Stimulated activated CD8-positive, alpha-beta memory T cell treated with anti-CD3 and anti-CD28 coated beads, Interleukin-7, amount 100 ng/mL, for 48 hours (primary cell): ENCODE results near the gene ARL9.
"Not testable (repeated sequence)": the region's sequence is repeated elsewhere in the genome, so short reads cannot be mapped to it uniquely, and the experiment has no call there.

Experiments used
- DNase-seq, 2 donors: peaks; one replicate each; pipeline ENCODE4 v3.0.0-alpha.2; 2020; ENCODE audit warnings: low read depth in 1 of 2; ENCODE audit errors: extremely low read depth in 1 of 2

The ARL9 gene

DNA sequence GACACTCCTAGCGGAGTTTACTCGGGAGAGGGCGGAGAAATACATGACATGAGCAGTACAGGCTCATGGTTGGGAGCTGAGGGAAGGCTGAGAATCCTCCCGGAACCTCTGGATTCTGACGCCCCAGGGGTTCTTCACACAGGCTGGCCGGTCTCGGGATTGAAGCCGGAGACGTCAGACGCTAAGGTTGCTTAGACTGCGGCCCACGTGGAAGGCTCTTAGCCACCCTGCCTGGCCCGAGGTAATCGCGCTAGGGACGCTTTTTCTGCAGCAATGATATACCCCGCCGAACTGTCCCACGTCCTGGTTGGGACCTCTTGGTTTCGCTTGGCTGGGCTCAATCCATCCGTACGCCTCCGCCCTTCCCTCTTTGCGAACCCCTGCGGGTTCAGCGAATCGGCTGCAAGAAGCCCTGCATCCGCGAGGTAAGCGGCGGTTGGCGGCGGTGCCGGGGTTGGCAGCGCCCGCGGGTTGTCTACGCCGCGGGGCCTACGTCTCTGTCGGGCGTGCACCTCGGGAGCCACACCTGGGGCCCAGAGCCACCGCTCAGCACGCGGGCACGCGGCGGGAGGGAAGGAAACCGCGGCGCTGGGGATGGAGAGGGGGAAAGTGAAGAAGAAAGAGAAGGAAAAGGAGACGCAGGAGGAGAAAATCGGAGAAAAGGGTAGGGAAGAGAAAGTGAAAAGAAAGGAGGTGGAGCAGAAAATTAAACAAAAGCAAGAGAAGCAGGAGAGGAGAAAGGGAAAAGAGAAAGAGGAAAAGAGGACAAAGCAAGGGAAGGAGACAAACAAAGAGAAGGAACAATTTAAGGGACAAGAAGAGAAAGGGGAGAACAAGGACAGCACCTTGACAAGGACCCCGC, at the start of gene ARL9:
Gene ARL9 (plus strand): TSS at position 523 of the 862 bp plus-strand sequence. CDS start 72 bp downstream, at position 595.
- peak; percentile 29 to 31 for DNase-seq

- no peak for DNase-seq
Observed at GRCh38 chr4:56460085-56460484, 45.5 kb upstream of the ARL9 start.

DNA sequence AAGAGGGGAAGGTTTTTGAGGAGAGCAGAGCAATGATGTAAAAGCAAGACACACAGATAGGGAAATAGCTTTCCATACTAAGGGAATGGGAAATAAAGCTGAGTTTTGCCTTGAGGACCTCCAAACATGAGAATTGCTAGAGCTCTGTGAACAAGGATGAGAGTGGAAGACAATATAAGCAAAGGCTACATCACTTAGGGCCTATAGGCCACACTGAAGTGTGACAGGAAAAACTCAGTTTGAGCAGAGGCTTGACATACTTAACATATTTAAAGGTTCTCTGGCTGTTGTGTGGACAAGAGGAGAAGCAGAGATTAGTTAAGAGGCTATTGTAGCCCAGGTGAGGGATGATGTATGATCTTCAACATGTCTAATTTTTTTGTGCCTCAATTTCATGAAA, 43.4 kb upstream of the ARL9 start:
- DNase-seq, result no peak

- DNase-seq, result no peak
Observed at GRCh38 chr4:56463711-56464110, 41.9 kb upstream of the ARL9 start.

DNA sequence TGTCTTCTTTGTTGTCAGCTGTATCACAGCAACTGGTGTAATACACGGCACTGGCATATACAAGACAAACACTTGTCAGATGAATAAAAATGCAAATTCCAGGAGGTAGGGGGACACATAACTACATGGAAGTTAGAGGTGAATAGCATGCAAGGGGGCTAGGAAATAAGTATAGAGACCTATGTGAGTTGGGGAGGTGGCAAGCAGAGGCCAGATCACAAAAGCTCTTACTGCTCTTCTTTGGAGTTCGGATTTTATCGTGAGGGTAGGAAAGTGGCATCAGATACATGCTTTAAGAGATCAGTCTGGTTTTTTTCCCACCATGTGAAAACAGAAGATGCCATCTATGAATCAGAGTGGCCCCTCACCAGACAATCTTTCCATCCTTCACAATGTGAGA, 41.0 kb upstream of the ARL9 start:
- no peak for DNase-seq

DNA sequence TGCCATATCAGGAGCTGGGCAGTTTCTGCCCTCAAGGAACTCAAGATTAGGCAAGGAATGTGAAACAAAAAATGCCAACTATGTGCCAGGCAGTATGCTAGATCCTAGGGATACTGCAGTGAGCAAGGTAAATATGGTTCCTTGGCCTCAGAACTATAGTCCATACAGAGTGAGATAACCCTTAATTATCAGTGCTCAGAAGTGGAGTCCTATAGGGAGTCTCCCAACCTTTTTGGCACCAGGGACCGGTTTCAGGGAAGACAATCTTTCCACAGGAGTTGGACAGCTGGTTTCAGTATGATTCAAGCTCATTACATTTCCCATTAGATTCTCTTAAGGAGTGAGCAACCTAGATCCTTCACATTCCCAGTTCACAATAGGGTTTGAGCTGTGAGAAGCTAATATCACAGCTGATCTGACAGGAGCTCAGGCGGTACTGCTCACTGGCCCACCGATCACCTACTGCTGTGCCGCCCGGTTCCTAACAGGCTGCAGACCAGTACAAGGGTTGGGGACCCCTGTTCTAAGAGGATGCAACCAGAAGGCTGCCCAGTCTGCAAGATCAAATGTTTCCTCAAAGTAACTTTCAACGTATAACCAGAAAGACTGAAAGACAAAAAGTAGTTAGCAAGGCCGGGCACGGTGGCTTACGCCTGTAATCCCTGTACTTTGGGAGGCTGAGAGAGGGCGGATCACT, 39.8 kb upstream of the ARL9 start:
- DNase-seq, result no peak

DNA sequence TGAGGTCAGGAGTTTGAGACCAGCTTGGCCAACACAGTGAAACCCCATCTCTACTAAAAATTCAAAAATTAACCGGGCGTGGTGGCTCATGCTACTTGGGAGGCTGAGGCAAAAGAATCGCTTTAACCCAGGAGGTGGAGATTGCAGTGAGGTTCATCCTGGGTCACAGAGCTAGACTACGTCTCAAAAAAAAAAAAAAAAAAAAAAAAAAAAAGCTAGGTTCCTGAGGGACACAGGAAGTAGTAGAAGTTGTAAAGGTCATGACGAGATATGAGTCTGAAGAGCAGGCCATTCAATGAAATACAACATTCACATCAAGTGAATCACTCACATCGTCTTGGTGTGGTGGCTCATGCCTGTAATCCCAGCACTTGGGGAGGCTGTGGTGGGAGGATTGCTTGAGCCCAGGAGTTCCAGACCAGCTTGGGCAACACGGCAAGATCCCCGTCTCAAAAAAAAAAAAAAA, 39.3 kb upstream of the ARL9 start:
- not testable (repeated sequence) for DNase-seq

- DNase-seq, result no peak
Observed at GRCh38 chr4:56466910-56467283, 38.7 kb upstream of the ARL9 start.

DNA sequence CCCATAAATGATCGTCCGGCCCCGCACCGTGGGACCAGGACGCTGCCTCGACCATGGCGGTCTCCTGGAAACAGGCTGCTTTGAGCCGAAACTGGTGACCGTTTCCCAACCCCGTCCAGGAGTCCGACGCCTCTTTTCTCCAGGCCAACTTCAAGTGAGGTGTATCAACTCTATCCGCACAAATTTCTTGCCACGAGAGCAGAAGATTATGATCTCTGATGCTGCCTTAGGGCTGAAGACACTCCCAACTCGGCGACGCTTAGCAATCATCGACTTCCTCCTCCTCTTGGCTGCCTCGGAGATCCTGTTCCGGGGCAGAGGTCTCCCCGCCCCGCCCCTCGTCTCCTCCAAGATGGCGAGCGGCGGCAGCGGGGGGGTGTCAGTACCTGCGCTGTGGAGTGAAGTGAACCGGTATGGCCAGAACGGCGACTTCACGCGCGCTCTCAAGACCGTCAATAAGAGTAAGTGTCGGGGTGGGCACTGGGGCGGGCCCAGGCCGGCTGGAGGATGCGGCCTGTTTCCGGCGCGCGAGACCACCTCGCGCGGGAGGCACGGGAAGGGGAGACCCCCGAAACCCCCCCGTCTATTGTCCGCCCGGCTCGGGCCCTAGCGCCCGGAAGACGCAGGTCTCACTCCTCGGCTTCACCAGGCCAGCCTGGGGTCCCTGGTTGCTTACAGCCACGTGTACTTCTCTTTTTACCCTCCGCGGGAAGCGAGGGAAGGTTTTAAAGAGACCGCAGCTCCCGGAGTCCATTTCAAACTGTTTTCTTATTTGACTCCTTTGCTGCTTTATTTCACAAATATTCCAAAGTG, 38.1 kb upstream of the ARL9 start, which contains the start of gene SRP72:
Gene SRP72 (plus strand): TSS at position 334 of the 813 bp plus-strand sequence. CDS start 19 bp downstream, at position 353.
- peak; percentile 69 to 83 for DNase-seq

DNA sequence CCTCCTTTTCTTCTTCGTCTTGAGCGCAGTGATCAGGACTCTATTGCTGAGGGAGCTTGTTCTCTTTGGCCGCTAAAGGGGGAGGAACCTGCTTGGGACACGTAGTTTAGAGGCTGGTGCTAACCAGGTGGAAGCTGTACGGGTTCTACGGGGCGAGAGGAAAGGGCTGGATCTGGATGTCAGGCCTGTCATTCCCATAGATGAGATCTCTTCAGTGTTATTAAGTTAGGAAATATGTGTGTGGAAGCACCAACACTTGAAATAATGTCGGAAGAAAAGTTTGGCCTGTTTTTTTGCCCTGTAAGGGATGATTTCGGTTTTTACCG, 37.5 kb upstream of the ARL9 start:
- DNase-seq, result peak in 1 of 2 donors; percentile 30

DNA sequence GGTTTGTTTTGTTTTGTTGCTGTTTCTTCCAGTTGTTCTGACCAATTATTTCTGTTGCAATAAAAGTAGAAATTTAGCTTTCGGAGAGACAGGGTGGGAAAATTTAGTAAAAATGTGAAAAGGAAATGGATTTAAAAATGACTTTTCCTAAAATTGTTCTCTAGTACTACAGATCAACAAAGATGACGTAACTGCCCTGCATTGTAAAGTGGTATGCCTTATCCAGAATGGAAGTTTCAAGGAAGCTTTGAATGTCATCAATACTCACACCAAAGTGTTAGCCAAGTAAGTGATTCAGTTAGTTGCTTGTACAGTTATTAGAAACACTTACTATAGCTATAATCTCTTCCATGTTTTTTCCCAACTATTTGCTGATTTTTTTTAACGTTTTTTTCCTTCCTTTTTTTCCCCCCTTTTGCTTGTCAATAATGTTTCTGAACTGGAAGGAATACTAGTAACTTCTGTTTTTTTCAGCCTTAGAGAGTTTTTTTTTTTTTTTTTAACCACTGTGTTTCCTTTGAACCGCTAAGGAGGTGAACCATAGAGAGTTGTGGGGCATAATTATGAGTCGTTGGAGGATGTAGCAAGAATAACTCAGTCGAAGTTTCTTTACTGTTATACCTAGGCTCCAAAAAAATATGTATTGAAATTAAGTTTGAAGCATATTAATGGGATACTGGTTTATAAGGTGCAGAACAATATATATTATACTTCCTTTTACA, 35.9 kb upstream of the ARL9 start:
- no peak for DNase-seq

DNA sequence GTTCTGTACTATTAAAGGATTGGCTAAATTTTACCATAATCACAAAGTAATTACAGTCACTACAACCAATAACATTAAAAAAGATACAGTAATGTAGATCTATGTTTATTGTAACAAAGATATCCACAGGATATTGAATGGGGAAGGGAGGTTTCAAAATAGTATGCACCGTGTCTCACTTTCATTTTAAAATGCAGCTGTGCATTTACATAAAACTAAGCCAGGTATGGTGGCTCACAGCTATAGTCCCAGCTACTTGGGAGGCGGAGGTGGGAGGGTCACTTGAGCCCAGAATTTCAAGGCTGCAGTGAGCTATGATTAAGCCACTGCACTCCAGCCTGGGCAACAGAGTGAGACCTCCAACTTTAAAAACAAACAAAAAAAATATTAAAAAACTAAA, 29.7 kb upstream of the ARL9 start:
- DNase-seq, result no peak

GRCh38 chr4:56477192-56477702, 28.3 kb upstream of the ARL9 start:
- DNase-seq, result no peak

DNA sequence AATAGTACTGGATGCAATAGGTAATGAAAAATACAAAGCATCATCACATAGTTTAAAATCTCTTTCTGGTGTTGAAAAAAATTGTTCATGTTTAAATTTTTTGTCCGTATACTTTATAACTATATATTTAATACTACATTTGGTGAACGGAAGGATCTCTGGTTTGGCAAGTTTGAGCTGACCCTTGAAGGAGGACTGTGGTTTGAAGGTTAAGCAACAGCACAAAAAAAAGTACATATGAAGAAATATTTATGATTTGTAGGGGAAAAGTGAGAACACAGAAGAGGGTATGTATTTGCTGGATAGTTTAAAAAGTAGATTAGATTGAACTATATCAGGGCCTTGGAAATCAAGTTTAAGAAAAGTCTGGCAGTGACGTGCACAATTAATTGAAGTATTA, 24.9 kb upstream of the ARL9 start:
- no peak for DNase-seq

- no peak for DNase-seq
Observed at GRCh38 chr4:56496241-56496640, 9.3 kb upstream of the ARL9 start.

DNA sequence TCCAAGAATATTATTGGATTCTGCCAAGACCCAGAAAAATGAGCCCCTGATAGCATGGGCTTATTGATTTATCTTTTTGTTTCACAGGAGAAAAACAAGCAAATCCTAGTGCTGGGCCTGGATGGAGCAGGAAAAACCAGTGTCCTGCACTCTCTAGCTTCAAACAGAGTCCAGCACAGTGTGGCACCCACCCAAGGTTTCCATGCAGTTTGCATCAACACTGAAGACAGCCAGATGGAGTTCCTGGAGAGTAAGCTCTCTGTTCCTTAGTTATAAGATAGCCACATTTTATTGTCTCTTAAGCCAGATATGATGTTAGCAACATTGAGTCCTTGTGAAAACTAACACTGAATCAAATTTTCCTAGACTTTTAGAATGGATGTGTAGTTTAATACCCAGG, 5.5 kb downstream of the ARL9 start:
- DNase-seq, result no peak

GRCh38 chr4:56512166-56512565, 6.6 kb downstream of the ARL9 start:
- no peak for DNase-seq

DNA sequence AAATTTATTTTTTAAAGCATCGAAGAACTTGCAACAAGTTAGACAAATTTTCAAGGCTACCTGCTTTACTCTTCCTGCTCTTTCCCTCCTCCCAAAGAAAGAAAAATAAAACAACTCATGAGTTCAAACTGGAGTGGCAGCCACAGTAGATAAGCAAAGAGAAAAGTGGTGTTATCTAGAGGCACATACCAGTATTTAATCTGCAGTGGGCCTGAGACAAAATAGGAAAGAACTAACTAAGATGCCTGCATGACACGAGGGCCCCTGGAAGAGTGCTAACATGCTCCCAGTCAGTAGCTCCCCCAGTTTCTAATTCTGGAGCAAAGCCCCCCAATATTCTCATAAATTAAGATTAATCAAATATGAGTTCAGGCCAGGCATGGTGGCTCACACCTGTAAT, 7.9 kb downstream of the ARL9 start:
- no peak for DNase-seq

DNA sequence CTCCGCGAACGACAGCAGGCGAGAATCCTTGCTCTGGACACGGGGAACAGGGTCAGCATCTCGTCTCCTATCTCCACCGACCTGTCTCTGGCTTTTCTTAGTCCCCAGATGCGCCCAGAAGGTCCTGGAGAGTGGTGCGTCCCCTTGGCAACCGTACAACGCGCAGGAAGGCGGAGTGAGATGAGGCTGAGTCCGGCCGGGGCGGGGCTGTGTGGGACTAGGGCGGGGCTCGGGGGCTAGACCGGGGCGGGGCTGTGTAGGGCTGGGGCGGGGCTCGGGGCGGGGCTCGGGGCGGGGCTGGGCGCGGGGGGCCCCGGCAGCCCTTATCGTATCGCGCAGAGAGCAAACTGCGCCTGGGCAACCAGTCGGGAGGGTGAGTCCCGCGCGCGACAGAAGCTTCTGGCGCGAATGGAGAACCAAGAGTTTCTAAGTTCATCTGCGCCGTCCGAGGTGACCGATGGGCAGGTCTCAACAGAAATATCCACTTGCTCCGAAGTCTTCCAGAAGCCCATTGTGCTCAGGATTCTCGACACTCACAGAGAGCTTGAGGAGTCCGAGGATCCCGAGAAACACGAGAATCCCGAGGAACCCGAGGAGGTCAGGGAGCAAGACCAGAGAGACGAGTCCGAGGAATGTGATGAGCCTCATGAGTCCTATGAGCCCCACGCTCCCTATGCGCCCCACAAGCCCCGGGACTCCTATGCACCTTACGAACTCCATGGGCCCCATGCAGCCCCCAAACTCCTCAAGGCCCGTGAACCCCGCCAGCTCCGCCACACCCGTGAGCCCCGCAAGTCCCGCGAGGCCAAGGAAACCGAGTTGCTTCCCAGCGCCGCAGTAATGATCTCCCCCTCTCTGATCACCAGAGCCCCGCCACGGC, 24.9 kb downstream of the ARL9 start:
- peak; percentile 59 to 80 for DNase-seq
